ENCODE data around the gene DLG2. TPM values are rescaled to one million over a fixed set of nuclear protein-coding genes. Genes with fewer than 3 reads are reported as not detected.

Gene DLG2
- total and polyA plus RNA-seq, 12 donors, result 1.0 to 14.8 (median 7.4) TPM

DNA sequence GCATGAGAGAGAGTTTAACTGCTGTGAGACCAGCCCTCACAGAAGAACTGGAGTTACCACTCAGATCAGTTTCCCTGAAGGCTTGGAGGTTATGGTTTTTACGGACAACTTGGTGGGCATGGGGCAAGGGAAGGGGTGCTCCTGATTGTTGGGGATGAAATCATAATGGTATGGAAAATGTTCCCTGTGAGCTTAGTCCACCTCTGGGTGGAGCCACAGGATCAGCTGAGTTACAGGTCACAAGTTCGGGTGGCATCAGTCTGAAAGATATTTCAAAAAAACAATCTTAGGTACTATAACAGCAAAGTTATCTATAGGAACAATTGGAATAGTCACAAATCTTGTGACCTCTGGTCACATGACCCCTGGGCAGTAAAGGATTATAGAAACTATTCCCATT is 162.9 kb downstream of the DLG2 start:
- Histone ChIP-seq H3K4me1 (no peaks in the 10 kb centered on the region), H3K27me3 (no peaks in the 10 kb centered on the region), H3K9me3 (peaks cover 0 to 11% (median 0%) of the 10 kb centered on the region in 11 donors), H3K36me3 (no peaks in the 10 kb centered on the region), H3K4me3 (no peak overlapping the region), H3K27ac (no peak overlapping the region)
- TF ChIP-seq, protein P1, sequence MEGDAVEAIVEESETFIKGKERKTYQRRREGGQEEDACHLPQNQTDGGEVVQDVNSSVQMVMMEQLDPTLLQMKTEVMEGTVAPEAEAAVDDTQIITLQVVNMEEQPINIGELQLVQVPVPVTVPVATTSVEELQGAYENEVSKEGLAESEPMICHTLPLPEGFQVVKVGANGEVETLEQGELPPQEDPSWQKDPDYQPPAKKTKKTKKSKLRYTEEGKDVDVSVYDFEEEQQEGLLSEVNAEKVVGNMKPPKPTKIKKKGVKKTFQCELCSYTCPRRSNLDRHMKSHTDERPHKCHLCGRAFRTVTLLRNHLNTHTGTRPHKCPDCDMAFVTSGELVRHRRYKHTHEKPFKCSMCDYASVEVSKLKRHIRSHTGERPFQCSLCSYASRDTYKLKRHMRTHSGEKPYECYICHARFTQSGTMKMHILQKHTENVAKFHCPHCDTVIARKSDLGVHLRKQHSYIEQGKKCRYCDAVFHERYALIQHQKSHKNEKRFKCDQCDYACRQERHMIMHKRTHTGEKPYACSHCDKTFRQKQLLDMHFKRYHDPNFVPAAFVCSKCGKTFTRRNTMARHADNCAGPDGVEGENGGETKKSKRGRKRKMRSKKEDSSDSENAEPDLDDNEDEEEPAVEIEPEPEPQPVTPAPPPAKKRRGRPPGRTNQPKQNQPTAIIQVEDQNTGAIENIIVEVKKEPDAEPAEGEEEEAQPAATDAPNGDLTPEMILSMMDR (IDR thresholded peaks at IDR 0.05), result peak in 7 of 9 donors; percentile 14 to 60 (median 32)
- ATAC-seq (peak in 1 of 8 donors; percentile 39), DNase-seq (no peak)
- intact Hi-C loops (cut with DNase I), result loop anchor here in 1 of 10 donors (5.0 kb wide), 1 partner anchor 128 kb away; no protein-coding TSS in a partner anchor
- 76 to 89% methylated on average over 2 of the region's 2 CpGs for WGBS, 2 donors

DNA sequence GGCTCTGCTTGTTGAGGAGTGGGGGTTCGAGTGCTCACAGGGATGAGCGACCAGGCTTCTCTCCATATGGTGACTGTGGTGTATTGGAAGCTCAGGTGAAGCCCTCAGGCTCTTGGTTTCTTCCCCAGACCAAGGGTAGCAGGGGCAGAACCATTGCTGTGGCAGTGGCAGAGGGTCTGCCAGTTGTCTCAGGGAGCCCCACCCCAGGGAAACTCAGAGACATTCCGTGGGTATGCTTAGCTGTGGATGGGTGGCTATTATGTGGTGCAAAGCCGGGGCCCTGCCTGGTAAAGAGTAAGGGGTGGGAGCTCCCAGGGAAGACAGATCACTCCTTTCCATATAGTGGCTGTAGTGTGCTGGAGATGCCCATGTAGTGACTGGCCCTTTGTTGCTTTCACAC is 167.8 kb downstream of the DLG2 start:
- WGBS, 2 donors, result 83 to 85% methylated on average over 4 of the region's 4 CpGs
- ATAC-seq (no peak), DNase-seq (no peak)
- no peaks in the 10 kb centered on the region for H3K4me1 ChIP-seq
- peaks cover 0 to 40% (median 0%) of the 10 kb centered on the region in 11 donors for H3K9me3 ChIP-seq
- H3K27me3 ChIP-seq, result no peaks in the 10 kb centered on the region
- intact Hi-C loops (cut with DNase I), result loop anchor here in 1 of 10 donors (5.0 kb wide), 1 partner anchor 42 kb away; no protein-coding TSS in a partner anchor
- TF ChIP-seq, protein P1 (IDR thresholded peaks at IDR 0.05), result no peak
- no peak overlapping the region for H3K4me3 ChIP-seq
- H3K36me3 ChIP-seq, result no peaks in the 10 kb centered on the region
- no peak overlapping the region for H3K27ac ChIP-seq

DNA sequence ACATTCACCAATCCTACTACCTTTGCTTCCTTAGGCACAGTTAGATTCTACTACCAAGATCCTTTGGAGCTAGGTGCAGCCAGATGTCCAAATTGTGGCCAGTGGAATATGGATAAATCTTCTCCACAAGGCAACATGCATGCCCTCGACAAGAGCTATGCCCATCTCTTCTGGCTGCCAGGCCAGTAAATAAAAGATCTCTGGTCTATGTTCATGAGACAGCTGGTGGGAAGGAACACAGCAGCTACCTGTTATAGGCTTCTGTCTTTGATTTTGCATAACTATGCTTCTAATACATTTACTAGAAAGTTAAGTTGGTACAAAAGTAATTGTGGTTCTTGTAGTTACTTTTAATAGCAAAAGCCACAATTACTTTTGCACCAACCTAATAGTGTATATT is 182.7 kb downstream of the DLG2 start:
- H3K4me3 ChIP-seq, result no peak overlapping the region
- H3K4me1 ChIP-seq, result no peaks in the 10 kb centered on the region
- no peak overlapping the region for H3K27ac ChIP-seq
- intact Hi-C loops (cut with DNase I), result no loop called here
- ATAC-seq (no peak), DNase-seq (no peak)
- no peaks in the 10 kb centered on the region for H3K27me3 ChIP-seq
- no peaks in the 10 kb centered on the region for H3K36me3 ChIP-seq
- H3K9me3 ChIP-seq, result no peaks in the 10 kb centered on the region
- WGBS, 2 donors, result 67 to 73% methylated on average over 1 of the region's 1 CpG
- TF ChIP-seq, protein P1 (IDR thresholded peaks at IDR 0.05), result no peak

DNA sequence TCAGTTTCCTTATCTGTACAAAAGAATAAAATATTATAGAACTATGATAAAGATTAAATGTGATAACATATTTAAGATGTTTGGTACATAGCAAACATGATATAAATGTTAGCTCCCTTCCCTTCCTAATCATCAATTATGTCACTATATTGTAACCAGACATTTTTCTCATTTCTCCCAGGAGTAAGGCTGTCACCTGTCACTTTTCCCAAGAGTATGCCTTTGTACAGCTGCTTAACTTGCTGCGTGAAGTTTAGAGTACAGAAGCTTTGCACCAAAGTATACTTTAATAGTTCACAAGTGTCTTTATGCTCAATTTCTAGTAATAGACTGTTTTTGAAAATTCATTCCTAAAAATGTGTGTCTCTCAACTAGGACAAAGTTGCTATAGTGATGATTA is 186.9 kb downstream of the DLG2 start:
- DNase-seq (no peak), ATAC-seq (no peak)
- peaks cover 0 to 20% (median 16%) of the 10 kb centered on the region in 11 donors for H3K9me3 ChIP-seq
- no peaks in the 10 kb centered on the region for H3K36me3 ChIP-seq
- WGBS, 2 donors, result 88 to 89% methylated on average over 1 of the region's 1 CpG
- H3K27me3 ChIP-seq, result no peaks in the 10 kb centered on the region
- H3K4me3 ChIP-seq, result no peak overlapping the region
- H3K4me1 ChIP-seq, result no peaks in the 10 kb centered on the region
- intact Hi-C loops (cut with DNase I), result no loop called here
- TF ChIP-seq, protein P1 (IDR thresholded peaks at IDR 0.05), result no peak
- no peak overlapping the region for H3K27ac ChIP-seq

All from heart right ventricle (tissue), 16 donors.